Superior temporal gyrus (tissue), 1 donor: ENCODE data around the gene ZMYM4.
A peak's percentile ranks its signal among the peaks of the same experiment; 100 is the strongest.
"Not testable (repeated sequence)": the region's sequence is repeated elsewhere in the genome, so short reads cannot be mapped to it uniquely, and the experiment has no call there.

Source experiments
- DNase-seq: peaks from one replicate; pipeline ENCODE4 v3.0.0-alpha.2; 2016; ENCODE audit errors: extremely low spot score

The ZMYM4 gene

GRCh38 chr1:35324486-35324885, 56.0 kb downstream of the ZMYM4 start:
- DNase-seq: no peak

- DNase-seq: no peak
Observed at GRCh38 chr1:35326246-35326866, 57.8 kb downstream of the ZMYM4 start.

- not testable (repeated sequence) for DNase-seq
Observed at GRCh38 chr1:35331618-35332017, 63.1 kb downstream of the ZMYM4 start.

GRCh38 chr1:35334485-35334884, 66.0 kb downstream of the ZMYM4 start:
- DNase-seq: no peak

- no peak for DNase-seq
Observed at GRCh38 chr1:35340519-35340918, 72.0 kb downstream of the ZMYM4 start.

- no peak for DNase-seq
Observed at GRCh38 chr1:35345439-35345981, 77.0 kb downstream of the ZMYM4 start.

- no peak for DNase-seq
Observed at GRCh38 chr1:35350872-35351271, 82.4 kb downstream of the ZMYM4 start.

GRCh38 chr1:35359995-35360394, 91.5 kb downstream of the ZMYM4 start:
- no peak for DNase-seq

- DNase-seq: no peak
Observed at GRCh38 chr1:35361638-35362037, 93.1 kb downstream of the ZMYM4 start.

GRCh38 chr1:35364741-35365140, 96.2 kb downstream of the ZMYM4 start:
- no peak for DNase-seq

GRCh38 chr1:35367914-35368313, 99.4 kb downstream of the ZMYM4 start:
- no peak for DNase-seq

GRCh38 chr1:35369922-35370671, 101.6 kb downstream of the ZMYM4 start:
- DNase-seq: peak; percentile 86

GRCh38 chr1:35371506-35371905, 103.0 kb downstream of the ZMYM4 start:
- no peak for DNase-seq

GRCh38 chr1:35377555-35377954, 109.0 kb downstream of the ZMYM4 start:
- no peak for DNase-seq

- no peak for DNase-seq
Observed at GRCh38 chr1:35379317-35380000, 111.0 kb downstream of the ZMYM4 start.

GRCh38 chr1:35380111-35380510, 111.6 kb downstream of the ZMYM4 start:
- not testable (repeated sequence) for DNase-seq

- no peak for DNase-seq
Observed at GRCh38 chr1:35382107-35382506, 113.6 kb downstream of the ZMYM4 start.

- DNase-seq: no peak
Observed at GRCh38 chr1:35386290-35386689, 117.8 kb downstream of the ZMYM4 start.

GRCh38 chr1:35386959-35387358, 118.5 kb downstream of the ZMYM4 start:
- DNase-seq: no peak

- no peak for DNase-seq
Observed at GRCh38 chr1:35390600-35391494, 122.3 kb downstream of the ZMYM4 start.

- DNase-seq: no peak
Observed at GRCh38 chr1:35394386-35394785, 125.9 kb downstream of the ZMYM4 start.

GRCh38 chr1:35398739-35399138, 130.2 kb downstream of the ZMYM4 start:
- DNase-seq: no peak
